ENCODE data around the gene FUS.
"Not testable (repeated sequence)": the region's sequence is repeated elsewhere in the genome, so short reads cannot be mapped to it uniquely, and the experiment has no call there.

Gene FUS

GRCh38 chr16:31186930-31187807 is 7.2 kb downstream of the FUS start:
- no peak for DNase-seq (ENCODE audit: low read depth)

- DNase-seq (ENCODE audit: low read depth) = no peak
These were observed 7.9 kb downstream of the FUS start for GRCh38 chr16:31187808-31188189.

- no peak for DNase-seq (ENCODE audit: low read depth)
These were observed 8.8 kb downstream of the FUS start for GRCh38 chr16:31188450-31189411.

GRCh38 chr16:31189412-31189778 is 9.5 kb downstream of the FUS start:
- DNase-seq (ENCODE audit: low read depth) = no peak

GRCh38 chr16:31190061-31190460 is 10.1 kb downstream of the FUS start:
- no peak for DNase-seq (ENCODE audit: low read depth)

- DNase-seq (ENCODE audit: low read depth) = no peak
These were observed 11.0 kb downstream of the FUS start for GRCh38 chr16:31190818-31191444.

GRCh38 chr16:31191697-31192428 is 11.9 kb downstream of the FUS start:
- no peak for DNase-seq (ENCODE audit: low read depth)

GRCh38 chr16:31192856-31193642 is 13.1 kb downstream of the FUS start:
- no peak for DNase-seq (ENCODE audit: low read depth)

- DNase-seq (ENCODE audit: low read depth) = no peak
These were observed 13.9 kb downstream of the FUS start for GRCh38 chr16:31193874-31194273.

- no peak for DNase-seq (ENCODE audit: low read depth)
These were observed 15.0 kb downstream of the FUS start for GRCh38 chr16:31194898-31195297.

- not testable (repeated sequence) for DNase-seq (ENCODE audit: low read depth)
These were observed 15.9 kb downstream of the FUS start for GRCh38 chr16:31195861-31196260.

GRCh38 chr16:31196324-31197088 is 16.6 kb downstream of the FUS start:
- DNase-seq (ENCODE audit: low read depth) = no peak

- no peak for DNase-seq (ENCODE audit: low read depth)
These were observed 18.4 kb downstream of the FUS start for GRCh38 chr16:31198207-31198882.

GRCh38 chr16:31199430-31200041 is 19.6 kb downstream of the FUS start:
- DNase-seq (ENCODE audit: low read depth) = no peak

GRCh38 chr16:31200111-31200510 is 20.2 kb downstream of the FUS start:
- DNase-seq (ENCODE audit: low read depth) = not testable (repeated sequence)

- DNase-seq (ENCODE audit: low read depth) = peak; percentile 59
These were observed 21.1 kb downstream of the FUS start for GRCh38 chr16:31200821-31201568.

GRCh38 chr16:31201582-31202413 is 21.9 kb downstream of the FUS start:
- peak; percentile 42 for DNase-seq (ENCODE audit: low read depth)
